Measurements from ENCODE around the gene ACSM5.

The ACSM5 gene, protein sequence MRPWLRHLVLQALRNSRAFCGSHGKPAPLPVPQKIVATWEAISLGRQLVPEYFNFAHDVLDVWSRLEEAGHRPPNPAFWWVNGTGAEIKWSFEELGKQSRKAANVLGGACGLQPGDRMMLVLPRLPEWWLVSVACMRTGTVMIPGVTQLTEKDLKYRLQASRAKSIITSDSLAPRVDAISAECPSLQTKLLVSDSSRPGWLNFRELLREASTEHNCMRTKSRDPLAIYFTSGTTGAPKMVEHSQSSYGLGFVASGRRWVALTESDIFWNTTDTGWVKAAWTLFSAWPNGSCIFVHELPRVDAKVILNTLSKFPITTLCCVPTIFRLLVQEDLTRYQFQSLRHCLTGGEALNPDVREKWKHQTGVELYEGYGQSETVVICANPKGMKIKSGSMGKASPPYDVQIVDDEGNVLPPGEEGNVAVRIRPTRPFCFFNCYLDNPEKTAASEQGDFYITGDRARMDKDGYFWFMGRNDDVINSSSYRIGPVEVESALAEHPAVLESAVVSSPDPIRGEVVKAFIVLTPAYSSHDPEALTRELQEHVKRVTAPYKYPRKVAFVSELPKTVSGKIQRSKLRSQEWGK

GRCh38 chr16:20409398-20410120, at the start of gene ACSM5:
ACSM5 (plus strand) TSS chr16:20409534; CDS start chr16:20411485, 1,951 bp downstream.
- DNase-seq (ENCODE audit: low spot score): no peak

DNA sequence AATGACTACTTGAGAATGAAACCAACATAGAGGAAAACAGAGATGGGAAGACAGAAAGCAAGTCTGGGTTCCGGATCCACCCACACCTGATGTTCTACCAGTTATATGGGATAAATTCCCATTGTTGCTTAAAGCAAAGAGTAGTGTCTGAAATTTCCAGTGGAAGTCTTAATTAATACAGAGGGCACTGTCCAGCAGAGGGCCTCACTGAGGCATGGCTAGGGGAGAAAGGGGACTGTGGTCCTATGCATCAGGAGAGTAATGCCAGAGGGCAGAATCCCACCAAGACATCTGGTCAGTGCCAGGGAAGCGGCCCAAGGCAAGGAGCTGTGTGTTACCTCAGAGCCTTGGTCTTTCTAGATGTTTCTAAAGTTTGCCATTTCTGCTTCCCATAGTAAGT, 49.3 kb upstream of the ACSM5 start:
- no peak for DNase-seq (ENCODE audit: low spot score)

DNA sequence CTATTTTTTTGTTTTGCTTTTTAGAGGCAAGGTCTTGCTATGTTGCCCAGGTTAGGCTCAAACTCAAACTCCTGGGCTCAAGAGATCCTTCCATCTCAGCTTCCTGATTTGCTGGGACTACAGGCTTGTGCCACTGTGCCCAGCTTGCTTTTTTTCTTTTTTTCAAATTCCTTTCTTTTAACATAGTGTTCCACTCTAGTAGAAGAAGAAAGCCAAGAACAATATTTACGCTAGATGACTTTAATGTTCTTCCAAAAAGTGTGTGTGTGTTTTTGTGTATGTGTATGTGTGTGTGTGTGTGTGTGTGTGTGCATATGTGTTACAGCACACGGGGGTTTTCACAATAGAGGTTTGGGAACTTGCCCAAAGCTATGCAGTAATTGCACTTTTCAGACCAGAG, 46.1 kb upstream of the ACSM5 start:
- no peak for DNase-seq (ENCODE audit: low spot score)

- DNase-seq (ENCODE audit: low spot score): no peak
Observed at GRCh38 chr16:20364051-20364450, 45.3 kb upstream of the ACSM5 start.

- no peak for DNase-seq (ENCODE audit: low spot score)
Observed at GRCh38 chr16:20369452-20370054, 39.8 kb upstream of the ACSM5 start.

- DNase-seq (ENCODE audit: low spot score): no peak
Observed at GRCh38 chr16:20372701-20373100, 36.6 kb upstream of the ACSM5 start.

DNA sequence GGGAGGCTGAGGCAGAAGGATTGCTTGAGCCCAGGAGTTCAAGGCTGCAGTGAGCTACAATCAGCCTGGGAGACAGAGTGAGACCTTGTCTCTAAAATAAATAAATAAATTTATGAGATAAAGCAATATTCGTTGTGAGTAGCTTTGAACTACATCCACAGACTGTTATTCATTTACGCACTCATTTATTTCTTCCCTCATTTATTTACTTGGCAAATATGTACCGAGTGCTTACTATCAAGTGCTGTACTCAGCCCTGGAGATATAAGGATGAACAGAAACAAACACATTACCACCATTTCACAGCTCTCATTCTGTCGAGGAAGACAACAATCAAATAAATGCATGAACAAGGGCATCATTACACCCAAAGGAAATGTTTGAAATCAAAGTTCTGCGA, 32.2 kb upstream of the ACSM5 start:
- DNase-seq (ENCODE audit: low spot score): no peak

DNA sequence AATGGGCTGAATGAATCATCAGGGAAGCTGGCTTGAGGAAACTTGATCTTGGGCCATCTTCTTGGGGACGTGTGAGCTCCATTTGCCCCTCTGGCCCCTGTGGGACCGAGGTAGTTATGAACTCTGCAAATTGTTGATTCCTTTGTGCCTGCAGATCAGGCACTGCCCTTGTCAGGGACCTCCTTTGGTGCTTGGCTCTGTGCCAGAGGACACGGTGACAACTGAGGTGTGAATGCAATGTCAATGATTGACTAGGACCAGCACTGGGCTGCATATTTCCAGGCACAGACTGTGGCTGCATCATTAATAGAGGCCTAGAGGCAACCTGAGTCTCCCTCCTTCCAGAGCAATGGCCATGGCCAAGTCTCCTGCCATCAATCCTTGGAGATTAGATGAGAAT, 28.6 kb upstream of the ACSM5 start:
- no peak for DNase-seq (ENCODE audit: low spot score)

- no peak for DNase-seq (ENCODE audit: low spot score)
Observed at GRCh38 chr16:20382202-20382948, 27.0 kb upstream of the ACSM5 start.

GRCh38 chr16:20383106-20384029, 26.0 kb upstream of the ACSM5 start:
- peak; percentile 43 for DNase-seq (ENCODE audit: low spot score)

DNA sequence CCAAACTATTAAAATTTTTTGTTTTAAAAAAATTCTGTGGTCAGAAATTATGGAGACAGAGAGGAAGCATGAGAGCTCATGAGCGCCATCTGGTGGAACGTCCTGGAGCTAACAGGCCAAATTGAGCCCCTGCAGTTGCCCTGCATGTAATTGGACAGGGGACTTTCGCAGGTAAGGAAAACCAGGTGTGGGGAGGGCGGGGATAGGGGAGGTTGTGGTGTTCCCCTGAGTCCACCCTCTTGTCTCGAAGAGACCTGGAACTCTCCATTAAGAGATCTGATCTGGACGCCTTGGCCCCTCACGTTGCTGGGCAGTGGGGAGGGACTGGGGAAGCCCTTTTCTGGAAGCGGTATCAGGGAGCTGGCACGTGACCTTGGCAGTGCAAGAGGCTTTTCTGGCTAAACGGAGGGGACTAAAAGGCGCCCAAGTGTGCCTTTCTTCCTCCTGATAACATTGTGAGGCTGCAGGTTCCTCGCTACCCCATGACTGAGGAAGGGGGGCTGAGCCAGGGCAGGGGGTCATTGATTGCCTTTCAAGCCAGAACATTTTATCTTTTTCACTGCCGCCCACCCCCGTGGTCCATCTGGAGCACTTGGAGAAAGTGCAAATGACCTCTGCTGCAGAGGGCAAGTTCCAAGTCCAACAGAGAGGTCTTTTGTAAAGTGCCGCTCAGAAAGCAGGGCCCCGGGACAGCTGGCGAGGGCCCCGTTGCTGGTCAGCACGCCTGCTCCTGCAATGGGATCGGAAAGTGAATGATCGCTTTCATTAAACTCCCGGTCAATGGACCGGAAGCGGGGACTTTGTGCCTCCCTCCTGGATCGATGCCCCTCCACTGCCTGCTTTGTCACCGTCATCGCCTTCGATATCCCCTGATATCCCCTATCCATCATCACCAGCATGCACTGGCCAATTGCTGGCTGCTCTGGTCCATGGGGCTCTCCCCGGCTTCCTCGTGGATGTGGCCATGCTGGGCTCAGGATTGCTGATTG, 23.2 kb upstream of the ACSM5 start:
- DNase-seq (ENCODE audit: low spot score): peak; percentile 40

DNA sequence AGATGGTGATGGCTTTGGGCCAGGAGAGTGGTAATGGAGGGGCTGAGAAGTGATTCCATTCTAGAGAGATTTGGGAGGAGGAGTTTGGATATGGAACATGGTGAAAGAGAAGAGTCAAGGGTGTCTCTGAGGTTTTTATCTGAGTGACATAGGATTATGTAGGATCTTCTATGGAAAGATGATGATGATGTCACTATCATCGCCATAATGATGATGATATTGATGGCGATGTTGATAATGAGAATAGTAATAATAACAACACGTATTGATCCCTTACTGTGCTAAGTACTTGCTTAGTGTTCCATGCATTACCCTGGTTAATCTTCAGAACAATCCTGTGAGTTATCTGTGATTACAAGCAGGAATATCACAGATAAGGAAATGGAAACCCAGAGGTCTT, 21.4 kb upstream of the ACSM5 start:
- no peak for DNase-seq (ENCODE audit: low spot score)

- no peak for DNase-seq (ENCODE audit: low spot score)
Observed at GRCh38 chr16:20388854-20389253, 20.5 kb upstream of the ACSM5 start.

DNA sequence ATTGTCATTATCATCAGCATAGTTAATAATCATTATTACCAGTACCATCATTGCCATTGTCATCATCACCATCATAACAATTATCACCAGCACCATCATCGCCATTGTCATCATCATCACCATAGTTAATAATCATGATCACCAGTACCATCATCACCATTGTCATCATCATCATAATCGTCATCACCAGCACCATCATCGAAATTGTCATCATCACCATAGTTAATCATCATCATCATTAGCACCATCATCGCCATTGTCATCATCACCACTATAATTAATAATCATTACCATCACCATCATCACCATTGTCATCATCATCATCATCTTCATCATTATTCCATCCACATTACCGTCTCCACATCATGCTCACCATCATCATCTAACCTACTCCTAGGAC, 18.3 kb upstream of the ACSM5 start:
- no peak for DNase-seq (ENCODE audit: low spot score)

DNA sequence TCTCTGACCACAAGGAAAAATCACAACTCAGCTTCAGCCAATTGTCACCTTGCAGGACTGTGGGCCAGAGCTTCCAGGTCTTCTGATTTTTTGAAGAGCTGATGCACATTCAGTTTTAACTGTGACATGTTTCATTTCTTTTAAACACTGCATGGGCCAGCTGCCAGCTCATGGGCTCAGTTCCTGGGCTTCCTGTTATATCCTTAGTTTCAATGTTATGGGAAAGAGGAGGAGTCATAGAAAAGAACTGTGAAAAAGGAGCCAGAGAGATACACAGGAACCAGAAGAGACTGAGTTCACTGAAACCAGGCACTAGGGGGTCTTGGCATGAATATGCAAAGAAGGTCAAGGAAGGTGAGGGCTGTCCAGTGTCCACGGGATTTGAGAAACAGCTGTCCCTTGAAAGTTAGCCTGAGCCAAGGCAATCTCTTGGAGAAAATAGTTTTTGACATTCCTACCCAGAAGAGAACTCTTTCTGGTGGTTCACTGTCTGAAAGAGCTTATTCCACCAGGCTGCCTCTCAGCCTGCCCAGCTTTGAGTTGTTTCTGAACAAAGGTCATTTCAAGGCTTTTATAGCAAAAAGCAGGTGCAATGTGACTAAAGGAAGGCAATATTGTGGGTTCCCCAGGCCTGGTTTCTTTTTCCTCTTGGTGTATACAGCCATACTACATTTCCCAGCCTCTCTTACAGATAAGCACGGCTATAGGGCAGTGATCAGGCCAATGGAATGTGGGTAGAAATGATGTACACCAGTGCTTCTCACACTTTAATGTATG, 15.3 kb upstream of the ACSM5 start:
- DNase-seq (ENCODE audit: low spot score): no peak

DNA sequence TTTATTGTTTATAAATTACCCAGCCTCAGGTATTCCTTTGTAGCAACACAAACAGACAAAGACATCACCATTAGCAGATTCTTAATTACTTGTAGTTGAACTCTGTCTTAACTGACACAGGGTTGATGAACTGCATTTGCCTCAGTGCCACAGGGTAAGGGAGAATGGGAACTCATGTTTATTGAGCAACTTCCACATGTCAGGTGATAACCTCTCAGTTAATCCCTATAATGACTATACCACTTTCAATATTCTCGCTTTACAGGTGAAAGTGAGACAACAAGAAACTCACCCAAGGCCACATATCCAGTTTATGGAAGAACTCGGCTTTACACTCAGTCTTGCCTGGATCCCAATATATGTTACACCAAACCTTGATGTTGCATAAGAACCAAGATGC, 13.4 kb upstream of the ACSM5 start:
- no peak for DNase-seq (ENCODE audit: low spot score)

- DNase-seq (ENCODE audit: low spot score): no peak
Observed at GRCh38 chr16:20396846-20397467, 12.4 kb upstream of the ACSM5 start.

DNA sequence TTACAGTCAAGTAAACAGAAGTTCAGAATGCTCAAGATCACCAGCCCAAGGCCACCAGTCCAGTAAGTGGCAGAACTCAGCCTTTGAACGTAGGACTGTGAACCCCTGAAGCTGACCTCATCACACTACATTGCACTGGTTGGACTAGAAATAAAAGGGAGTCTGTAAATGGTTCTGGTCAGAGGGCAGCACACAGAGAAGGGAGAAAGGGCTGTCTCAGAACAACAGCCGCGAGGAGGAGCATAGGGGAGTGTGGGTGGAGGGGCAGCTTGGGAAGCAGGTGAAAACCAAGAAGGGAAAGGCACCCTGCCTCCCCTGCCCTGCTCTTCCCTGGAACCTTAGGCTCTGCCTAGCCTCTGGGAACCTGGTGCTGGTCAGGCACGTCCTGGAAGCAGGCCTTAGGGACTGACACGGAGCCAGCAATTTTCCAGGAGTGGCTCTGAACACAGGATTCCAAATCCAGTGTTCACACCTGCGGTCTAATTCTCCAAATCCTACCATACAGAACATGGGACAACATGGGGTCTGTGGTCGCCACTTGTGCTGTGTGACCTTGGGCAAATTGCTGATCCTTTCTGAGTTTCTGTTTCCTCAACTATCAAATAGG, 11.8 kb upstream of the ACSM5 start:
- DNase-seq (ENCODE audit: low spot score): no peak

Data from CD4-positive, alpha-beta T cell treated with Interleukin-2 at 100 ng/mL for 4 hours (primary cell).